A549 treated with Hydrocortisone at 1 μM for 4 hours (cell line): ENCODE results near the gene HMGCS2. TPM values are rescaled to one million over a fixed set of nuclear protein-coding genes. Genes with fewer than 3 reads are reported as not detected.

ENCODE experiments used
- total RNA-seq: library from RNA; stranded (reverse); fragments of 200-300 nt; extraction: Qiagen RNA extraction; gene quantifications from 5 replicates; pipeline ENCODE4 v1.2.3, GENCODE V29; 2022

HMGCS2 gene
- not detected in 5 replicates for total RNA-seq

DNA sequence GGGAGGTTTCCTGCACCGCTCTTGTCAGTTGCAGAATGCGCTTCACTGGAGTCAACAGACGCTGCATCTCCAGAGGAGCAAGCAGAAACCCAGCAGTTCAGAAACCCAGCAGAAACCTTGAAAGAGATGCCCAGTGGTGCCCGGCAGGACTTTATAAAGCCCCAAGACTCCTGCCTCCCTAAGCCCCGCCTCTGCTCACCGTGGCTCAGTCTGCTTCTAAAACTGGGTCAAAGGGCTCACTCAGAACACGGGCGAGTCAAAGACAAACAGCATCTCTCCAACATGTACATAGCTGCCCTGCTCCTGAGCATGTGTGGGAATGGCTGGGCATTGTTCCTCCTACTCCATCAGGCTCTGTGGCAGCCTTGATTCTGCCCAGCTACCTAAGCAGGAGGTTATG, at the start of gene HMGCS2:
Gene HMGCS2 (minus strand): TSS at position 128 of the 400 bp plus-strand sequence. CDS start 61 bp downstream, at position 67.

GRCh38 chr1:119811387-119811786, 42.7 kb upstream of the HMGCS2 start, which contains the start of gene REG4:
REG4 (minus strand) TSS chr1:119811460; CDS start chr1:119808769, 2,691 bp downstream.

DNA sequence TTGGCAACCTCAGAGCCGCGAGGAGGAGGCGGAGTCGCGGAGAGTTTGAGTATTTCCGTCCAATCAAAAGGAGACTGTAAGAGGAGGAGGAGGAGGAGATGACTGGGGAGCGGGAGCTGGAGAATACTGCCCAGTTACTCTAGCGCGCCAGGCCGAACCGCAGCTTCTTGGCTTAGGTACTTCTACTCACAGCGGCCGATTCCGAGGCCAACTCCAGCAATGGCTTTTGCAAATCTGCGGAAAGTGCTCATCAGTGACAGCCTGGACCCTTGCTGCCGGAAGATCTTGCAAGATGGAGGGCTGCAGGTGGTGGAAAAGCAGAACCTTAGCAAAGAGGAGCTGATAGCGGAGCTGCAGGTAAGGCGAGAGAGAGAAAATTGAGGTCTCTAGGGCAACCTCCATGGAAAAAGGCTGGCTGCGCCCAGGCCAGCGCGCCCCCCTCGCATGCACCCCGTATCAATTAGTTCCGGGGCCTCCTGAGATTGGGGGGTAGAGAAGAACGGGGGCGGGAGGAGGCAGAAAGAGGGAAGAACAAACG, 56.8 kb downstream of the HMGCS2 start, which contains the start of gene PHGDH:
Gene PHGDH (plus strand): TSS at position 131 of the 538 bp plus-strand sequence. CDS start 89 bp downstream, at position 220.

Other genes with a start within 250 kb of the HMGCS2 start
- gene ZNF697, start 120.6 kb downstream of the HMGCS2 start, total RNA-seq, result 1.5 to 1.6 TPM (median 1.5 TPM) in 5 replicates
- 72.4 to 86.0 TPM (median 80.2 TPM) in 5 replicates for gene PHGDH, start 57.0 kb downstream of the HMGCS2 start, total RNA-seq
- not detected in 5 replicates for gene REG4, start 42.6 kb upstream of the HMGCS2 start, total RNA-seq
- not detected in 5 replicates for gene ADAM30, start 127.6 kb upstream of the HMGCS2 start, total RNA-seq